Astrocyte (in vitro differentiated cells and primary cell): Measurements from ENCODE around the gene PRKCG.

Experiments used
- CTCF ChIP-seq: IDR thresholded peaks from 2 replicates; pipeline ENCODE4 v1.5.1; 2011; ENCODE audit warnings: low read depth, mild to moderate bottlenecking, inconsistent platforms, low read length, moderate library complexity; ENCODE audit not compliant: insufficient read depth
- EZH2 ChIP-seq: IDR thresholded peaks from 2 replicates; pipeline ENCODE4 v1.6.1; 2012; ENCODE audit warnings: mild to moderate bottlenecking, low read length, inconsistent platforms; ENCODE audit not compliant: insufficient read depth

DNA sequence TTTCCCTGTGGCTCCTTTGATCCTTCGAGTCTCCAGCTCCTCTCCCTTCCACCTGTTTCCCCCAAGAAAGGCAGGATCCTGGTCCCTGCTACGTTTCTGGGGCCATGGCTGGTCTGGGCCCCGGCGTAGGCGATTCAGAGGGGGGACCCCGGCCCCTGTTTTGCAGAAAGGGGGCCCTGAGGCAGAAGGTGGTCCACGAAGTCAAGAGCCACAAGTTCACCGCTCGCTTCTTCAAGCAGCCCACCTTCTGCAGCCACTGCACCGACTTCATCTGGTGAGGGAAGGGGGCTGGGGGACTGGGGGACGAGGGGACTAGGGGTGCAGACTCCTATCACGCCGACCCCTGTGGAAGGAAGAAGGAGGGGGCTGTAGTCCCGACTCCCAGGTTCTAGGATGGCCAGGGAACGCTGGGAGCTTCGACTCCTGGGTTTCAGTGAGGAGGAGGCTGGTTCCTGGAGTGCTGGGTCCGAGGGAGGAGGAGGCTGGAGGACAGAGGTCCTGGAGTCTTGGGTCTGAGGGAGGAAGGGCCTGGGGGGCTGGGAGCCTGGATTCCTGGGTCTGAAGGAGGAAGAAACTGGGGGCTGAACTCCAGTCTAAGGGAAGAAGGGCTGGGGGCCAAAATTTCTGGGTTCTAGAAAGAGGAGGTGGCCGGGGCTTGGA lies 524 bp downstream of the PRKCG start:
- TF ChIP-seq CTCF (no peak), EZH2 (peak; percentile 26)
